AG09309 (cell line): ENCODE data around the gene KSR1.
"Not testable (repeated sequence)": the region's sequence is repeated elsewhere in the genome, so short reads cannot be mapped to it uniquely, and the experiment has no call there.

ENCODE experiments used
- DNase-seq: peaks from one replicate; pipeline ENCODE4 v3.0.0-alpha.2; 2010; ENCODE audit warnings: low read depth
- H3K4me3 ChIP-seq: 2 replicates; pipeline ENCODE4 v1.5.1; 2011; ENCODE audit warnings: mild to moderate bottlenecking, low read depth, low read length, moderate library complexity; ENCODE audit not compliant: control insufficient read depth
- TF ChIP-seq, protein P1 (sequence below): IDR thresholded peaks from 2 replicates; pipeline ENCODE4 v1.5.1; 2011; ENCODE audit warnings: mild to moderate bottlenecking, low read depth, low read length, inconsistent platforms; ENCODE audit not compliant: insufficient read depth, control insufficient read depth; ENCODE audit errors: missing control alignments

The KSR1 gene

DNA sequence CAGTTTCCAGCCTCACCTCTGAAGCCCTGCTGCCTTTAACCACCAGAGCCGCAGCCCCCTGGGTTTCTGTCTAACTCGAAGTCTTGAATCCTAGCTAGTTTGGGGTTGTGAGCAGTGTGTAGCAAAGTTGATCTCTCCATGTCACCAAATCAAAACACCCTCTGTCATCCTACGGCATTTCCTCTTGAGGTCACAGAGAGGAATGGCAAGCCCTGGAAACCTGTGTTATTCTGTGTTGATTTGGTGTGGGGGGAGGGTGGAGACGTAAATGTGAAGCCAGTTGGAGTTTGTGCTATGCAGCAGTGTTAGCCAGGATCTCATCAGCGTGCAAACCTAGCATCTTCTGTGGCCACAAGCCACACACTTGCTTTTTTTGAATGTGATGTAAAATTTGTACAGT lies 169.6 kb downstream of the KSR1 start:
- TF ChIP-seq, protein P1, sequence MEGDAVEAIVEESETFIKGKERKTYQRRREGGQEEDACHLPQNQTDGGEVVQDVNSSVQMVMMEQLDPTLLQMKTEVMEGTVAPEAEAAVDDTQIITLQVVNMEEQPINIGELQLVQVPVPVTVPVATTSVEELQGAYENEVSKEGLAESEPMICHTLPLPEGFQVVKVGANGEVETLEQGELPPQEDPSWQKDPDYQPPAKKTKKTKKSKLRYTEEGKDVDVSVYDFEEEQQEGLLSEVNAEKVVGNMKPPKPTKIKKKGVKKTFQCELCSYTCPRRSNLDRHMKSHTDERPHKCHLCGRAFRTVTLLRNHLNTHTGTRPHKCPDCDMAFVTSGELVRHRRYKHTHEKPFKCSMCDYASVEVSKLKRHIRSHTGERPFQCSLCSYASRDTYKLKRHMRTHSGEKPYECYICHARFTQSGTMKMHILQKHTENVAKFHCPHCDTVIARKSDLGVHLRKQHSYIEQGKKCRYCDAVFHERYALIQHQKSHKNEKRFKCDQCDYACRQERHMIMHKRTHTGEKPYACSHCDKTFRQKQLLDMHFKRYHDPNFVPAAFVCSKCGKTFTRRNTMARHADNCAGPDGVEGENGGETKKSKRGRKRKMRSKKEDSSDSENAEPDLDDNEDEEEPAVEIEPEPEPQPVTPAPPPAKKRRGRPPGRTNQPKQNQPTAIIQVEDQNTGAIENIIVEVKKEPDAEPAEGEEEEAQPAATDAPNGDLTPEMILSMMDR = no peak
- H3K4me3 ChIP-seq = no peak overlapping the region
- no peak for DNase-seq

DNA sequence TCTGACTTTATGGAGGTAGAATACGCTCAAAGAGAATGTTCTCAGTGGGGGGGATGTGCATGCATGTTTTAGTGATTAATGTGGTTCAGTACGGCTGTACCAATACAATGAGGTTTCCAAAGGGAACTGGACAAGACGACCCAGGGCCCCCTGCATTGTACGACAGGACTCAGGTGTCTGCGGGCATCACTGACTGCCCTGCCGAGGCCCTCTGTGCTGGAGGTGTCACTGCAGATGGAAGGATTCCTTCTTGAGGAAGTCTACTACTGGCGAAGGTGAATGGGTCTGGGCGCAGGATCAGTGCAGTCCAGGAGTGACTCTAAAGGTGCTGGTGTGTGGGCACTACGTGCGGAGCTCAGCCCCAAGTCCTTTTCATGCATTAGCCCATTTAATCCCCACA lies 171.3 kb downstream of the KSR1 start:
- TF ChIP-seq, protein P1 = no peak
- DNase-seq = no peak
- H3K4me3 ChIP-seq = no peak overlapping the region

DNA sequence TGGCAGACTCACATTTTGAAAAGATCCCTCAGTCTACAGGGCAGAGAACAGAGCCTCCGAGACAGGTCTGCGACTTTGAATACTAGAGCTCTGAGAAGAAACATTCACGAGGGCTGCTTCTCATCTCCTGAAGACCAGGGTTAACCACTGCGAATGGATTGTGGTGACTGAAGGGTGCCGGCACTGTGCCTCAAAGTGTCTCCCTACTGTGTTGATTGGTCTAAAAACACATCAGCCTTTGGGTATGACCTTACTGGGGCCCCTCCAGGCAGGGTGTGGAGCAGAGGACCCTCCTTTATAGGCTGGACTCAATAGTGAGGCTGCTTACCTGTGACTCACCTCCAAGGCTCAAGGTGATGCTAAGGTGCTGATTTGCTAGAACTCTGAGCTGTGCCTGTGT lies 172.1 kb downstream of the KSR1 start:
- H3K4me3 ChIP-seq = no peak overlapping the region
- no peak for DNase-seq
- TF ChIP-seq, protein P1 = no peak

DNA sequence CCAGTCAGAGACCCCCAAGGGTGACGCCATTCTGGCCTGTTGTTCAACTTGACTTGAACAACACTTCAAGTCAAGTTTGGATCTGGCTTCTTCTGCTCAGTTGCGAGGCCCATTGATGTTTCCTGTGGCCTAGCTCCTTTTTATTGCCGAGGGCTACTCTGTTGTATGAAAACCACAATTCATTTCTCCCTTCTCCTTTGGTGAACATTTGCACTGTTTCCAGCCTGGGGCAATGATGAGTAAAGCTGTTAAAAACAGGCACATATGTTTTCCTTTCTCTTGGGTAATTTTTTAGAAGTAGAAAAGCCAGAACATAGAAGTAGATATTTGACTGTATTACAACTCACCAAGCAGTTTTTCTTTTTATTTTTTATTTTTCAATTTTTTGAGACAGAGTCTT lies 173.0 kb downstream of the KSR1 start:
- peak; percentile 53 for DNase-seq
- H3K4me3 ChIP-seq = not testable (repeated sequence)

DNA sequence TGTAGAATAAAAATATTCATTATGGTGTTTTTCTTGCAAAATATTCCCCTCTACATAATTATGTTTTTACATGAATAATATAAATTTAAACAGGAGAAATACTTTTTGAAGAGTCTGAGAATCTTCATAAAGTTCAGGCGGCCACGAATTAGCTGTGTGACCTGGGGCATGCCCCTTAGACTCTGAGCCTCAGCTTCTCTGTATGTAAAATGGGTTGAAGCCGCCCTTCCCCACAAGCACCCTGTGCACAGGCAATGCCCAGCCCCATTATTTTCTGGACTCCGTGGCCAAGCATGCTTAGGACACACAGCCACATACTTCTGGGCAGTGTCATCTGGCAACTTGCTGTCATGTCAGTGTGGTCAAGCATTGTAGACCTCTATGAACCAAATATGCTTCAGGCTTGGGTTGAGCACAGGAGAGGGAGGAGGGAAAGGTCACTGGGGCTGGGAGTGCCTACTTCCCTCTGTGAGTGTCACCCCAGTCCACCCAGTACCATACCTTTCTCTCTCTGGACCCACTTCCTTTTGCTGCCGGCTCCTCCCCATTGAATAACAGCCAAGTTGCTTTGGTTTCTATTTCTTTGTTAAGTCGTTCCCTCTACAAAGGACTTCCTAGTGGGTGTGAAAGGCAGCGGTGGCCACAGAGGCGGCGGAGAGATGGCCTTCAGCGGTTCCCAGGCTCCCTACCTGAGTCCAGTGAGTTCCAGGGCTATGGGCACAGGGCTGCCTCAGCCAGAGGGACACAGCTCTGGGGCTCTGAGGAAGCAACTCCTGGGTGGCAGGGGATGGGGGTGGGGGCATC lies 174.6 kb downstream of the KSR1 start, which contains the start of gene LGALS9:
TSS of gene LGALS9 (plus strand) at position 582 of the 804 bp plus-strand sequence. CDS start at position 660, 78 bp downstream.
- TF ChIP-seq, protein P1 = no peak
- DNase-seq = no peak
- no peak within 1 kb of the TSS for H3K4me3 ChIP-seq

DNA sequence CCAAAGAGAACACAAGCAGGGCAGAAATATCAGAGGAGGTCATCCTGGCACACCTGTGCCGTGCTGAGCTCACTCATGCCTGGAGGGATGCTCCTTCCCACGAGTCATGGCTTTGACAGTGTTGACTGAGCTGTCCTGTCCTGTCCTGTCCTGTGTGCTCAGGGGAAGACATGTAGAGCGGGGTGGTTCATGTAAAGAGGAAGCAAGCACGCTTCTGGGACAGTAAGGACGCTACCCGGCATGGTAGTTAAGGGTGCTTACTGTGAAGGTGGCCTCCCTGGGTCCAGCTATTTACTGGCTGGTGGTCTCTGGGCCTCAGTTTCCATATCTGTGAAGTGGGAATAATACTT lies 175.1 kb downstream of the KSR1 start:
- no peak overlapping the region for H3K4me3 ChIP-seq
- TF ChIP-seq, protein P1 = no peak
- no peak for DNase-seq

DNA sequence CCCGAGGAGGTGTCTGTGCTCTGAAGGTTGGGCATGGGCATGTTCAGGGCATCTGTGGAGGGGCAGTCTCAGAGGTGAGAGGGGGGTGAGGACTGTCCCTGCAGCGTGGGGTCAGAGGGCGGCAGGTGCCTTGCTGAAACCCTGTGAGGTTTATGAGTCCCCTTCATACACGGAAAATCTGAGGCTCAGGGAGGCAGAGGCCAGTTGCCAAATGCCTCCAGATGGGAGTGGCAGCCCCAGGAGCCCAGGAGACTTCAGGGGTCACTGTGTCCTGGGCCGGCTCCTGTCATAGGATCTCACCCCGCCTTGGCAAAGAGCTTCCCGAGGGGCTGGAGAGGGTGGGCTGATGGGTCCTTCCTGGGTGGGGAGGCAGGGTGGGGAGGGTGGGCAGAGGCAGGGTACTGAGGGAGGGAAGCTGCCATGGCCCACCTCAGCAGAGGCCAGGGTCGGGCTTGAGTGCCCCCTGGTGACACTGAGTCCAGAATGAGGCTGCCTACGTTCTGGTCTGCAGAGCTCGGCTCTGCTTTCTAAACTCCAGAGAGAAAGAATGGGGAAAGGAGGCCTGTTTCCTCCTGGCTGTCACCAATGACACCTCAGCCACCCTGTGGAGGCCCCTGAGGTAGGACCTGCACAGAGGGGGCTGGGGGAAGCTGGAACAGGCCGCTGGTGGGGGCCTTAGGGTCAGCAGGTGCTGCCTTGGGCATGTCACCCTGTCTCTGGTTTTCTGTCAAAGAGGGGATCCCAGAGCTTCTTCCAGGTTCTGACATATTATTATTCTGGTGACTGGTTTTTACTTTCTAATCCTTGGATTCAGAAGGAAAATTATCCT lies 175.9 kb downstream of the KSR1 start:
- no peak for DNase-seq
- TF ChIP-seq, protein P1 = no peak
- H3K4me3 ChIP-seq = no peak overlapping the region

DNA sequence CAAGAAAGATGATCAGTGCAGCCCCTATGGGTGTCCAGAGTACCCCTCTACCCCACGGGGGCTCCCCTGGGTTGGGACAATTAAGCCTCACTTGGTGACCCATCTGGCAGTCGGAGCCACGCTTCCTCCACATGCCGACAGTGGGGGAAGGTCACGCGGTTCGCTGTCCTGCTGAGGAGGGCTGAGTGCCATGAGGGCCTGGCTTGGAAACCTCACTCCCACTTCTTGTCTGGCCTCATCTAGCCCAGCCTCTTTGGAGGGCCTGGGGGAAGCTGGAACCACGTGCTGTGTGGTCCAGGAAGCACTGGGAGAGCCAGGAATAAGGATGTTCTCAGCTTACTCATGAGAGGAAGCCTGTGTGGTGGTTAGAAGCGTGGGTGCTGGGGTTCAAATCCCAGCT lies 176.5 kb downstream of the KSR1 start:
- H3K4me3 ChIP-seq = not testable (repeated sequence)
- peak; percentile 16 for DNase-seq
